Activated B cell treated with CpG ODN at 0.5 μM for 24 hours (primary cell): ENCODE measurements around the gene RGMB. TPM values are rescaled to one million over a fixed set of nuclear protein-coding genes. Genes with fewer than 3 reads are reported as not detected.

Experiments
- ATAC-seq: fragments of 200-7000 bp; cut with Tn5 transposase; one replicate; pipeline ENCODE4 v1.10.0; 2021; ENCODE audit warnings: low read depth, mild to moderate bottlenecking, moderate library complexity
- CTCF ChIA-PET: fragments of 350-600 bp; sonication (Branson Sonifier 250); formaldehyde crosslinking; loops from one replicate; lab custom pipeline; 2021; ENCODE audit warnings: antibody characterized with exemption; lab: Charles Lee
- POLR2A ChIA-PET: fragments of 350-600 bp; sonication (Branson Sonifier 250); formaldehyde crosslinking; loops from one replicate; lab custom pipeline; 2021; ENCODE audit warnings: antibody characterized with exemption; lab: Charles Lee
- DNase-seq: peaks from one replicate; pipeline ENCODE4 v3.0.0; 2022
- H3K27ac Mint-ChIP-seq: one replicate; pipeline ENCODE4 v1.8.0; 2020; ENCODE audit warnings: mixed read lengths
- H3K27me3 Mint-ChIP-seq: one replicate; pipeline ENCODE4 v1.8.0; 2021; ENCODE audit warnings: mixed read lengths
- H3K36me3 Mint-ChIP-seq: one replicate; pipeline ENCODE4 v1.8.0; 2021; ENCODE audit warnings: low read depth, mixed read lengths
- H3K4me1 Mint-ChIP-seq: one replicate; pipeline ENCODE4 v1.8.0; 2021; ENCODE audit warnings: mixed read lengths
- H3K4me3 Mint-ChIP-seq: one replicate; pipeline ENCODE4 v1.8.0; 2020; ENCODE audit warnings: mild to moderate bottlenecking, mixed read lengths
- H3K9me3 Mint-ChIP-seq: one replicate; pipeline ENCODE4 v1.8.0; 2020; ENCODE audit warnings: mixed read lengths
- intact Hi-C: fragments of 100-400 bp; cut with micrococcal nuclease; formaldehyde crosslinking; loops from one replicate; pipeline ENCODE4 v1.15.1; 2024
- total RNA-seq: library from RNA; stranded (reverse); gene quantifications from 2 replicates; pipeline ENCODE4 v1.2.3, GENCODE V29; 2022
- TF ChIP-seq, protein P1 (sequence below): fragments of 200-600 bp; IDR thresholded peaks from one replicate; pipeline ENCODE4 v1.8.0; 2022; ENCODE audit warnings: antibody characterized with exemption, mild to moderate bottlenecking

RGMB gene
- total RNA-seq, 1 donor from 2014 or later, result 13.8 TPM

DNA sequence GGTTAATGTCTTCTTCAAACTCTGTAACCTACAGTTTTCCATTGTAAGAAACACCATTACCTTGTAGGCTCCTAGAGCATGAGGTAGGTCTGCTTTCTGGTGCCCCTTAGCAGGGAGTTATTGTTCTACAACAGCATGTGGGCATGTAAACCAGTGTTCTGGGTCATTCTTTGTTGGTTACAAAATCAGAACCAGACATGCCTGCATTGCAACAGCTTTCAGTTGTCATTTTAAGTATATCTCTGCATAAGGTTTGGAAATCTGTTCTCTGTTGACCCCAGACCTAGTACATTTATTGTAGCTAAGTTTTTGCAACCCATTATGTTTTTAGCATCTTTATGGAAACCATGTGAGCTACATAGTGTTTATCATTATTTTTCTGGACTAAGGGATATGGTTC lies 10.9 kb downstream of the RGMB start:
- CTCF ChIA-PET, result interaction anchor here (1.0 kb wide), 1 partner anchor 12 kb away, joined by 3 read pairs; no protein-coding TSS in a partner anchor
- Mint-ChIP-seq H3K27me3 (no peaks in the 10 kb centered on the region), H3K36me3 (peaks cover 63% of the 10 kb centered on the region)

DNA sequence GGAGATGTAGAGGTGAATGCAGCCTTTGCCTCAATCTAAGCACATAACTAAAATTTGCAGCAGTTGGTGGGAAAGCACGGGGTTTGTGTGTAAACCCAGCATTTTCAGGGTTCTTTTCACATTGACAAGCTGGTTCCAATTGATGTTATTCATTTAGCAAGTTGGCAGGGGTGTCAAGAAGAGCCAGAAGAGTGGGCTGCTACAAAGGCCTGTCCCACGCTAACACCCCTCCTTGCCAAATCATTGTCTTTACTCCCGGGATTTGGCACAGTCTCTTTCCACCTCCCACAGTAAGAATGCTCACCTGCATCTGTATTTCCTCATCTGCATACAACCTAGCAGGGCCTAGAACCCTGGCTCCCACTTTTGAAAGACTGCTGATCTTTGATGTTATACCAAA lies 11.8 kb downstream of the RGMB start:
- Mint-ChIP-seq H3K9me3 (no peaks in the 10 kb centered on the region), H3K27ac (no peak overlapping the region), H3K4me3 (no peak overlapping the region), H3K4me1 (peaks cover 10% of the 10 kb centered on the region), H3K36me3 (peaks cover 56% of the 10 kb centered on the region), H3K27me3 (no peaks in the 10 kb centered on the region)
- ATAC-seq (no peak), DNase-seq (no peak)
- POLR2A ChIA-PET, result no interaction called here
- TF ChIP-seq, protein P1, sequence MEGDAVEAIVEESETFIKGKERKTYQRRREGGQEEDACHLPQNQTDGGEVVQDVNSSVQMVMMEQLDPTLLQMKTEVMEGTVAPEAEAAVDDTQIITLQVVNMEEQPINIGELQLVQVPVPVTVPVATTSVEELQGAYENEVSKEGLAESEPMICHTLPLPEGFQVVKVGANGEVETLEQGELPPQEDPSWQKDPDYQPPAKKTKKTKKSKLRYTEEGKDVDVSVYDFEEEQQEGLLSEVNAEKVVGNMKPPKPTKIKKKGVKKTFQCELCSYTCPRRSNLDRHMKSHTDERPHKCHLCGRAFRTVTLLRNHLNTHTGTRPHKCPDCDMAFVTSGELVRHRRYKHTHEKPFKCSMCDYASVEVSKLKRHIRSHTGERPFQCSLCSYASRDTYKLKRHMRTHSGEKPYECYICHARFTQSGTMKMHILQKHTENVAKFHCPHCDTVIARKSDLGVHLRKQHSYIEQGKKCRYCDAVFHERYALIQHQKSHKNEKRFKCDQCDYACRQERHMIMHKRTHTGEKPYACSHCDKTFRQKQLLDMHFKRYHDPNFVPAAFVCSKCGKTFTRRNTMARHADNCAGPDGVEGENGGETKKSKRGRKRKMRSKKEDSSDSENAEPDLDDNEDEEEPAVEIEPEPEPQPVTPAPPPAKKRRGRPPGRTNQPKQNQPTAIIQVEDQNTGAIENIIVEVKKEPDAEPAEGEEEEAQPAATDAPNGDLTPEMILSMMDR, result no peak
- CTCF ChIA-PET, result interaction anchor here (1.1 kb wide), 1 partner anchor 16 kb away, joined by 5 read pairs; no protein-coding TSS in a partner anchor
- intact Hi-C loops, result no loop called here

More for the DNA sequence above, 10.9 kb downstream of the RGMB start:
- no peak overlapping the region for H3K27ac Mint-ChIP-seq
- H3K9me3 Mint-ChIP-seq, result no peaks in the 10 kb centered on the region
- ATAC-seq (no peak), DNase-seq (no peak)
- intact Hi-C loops, result no loop called here
- peaks cover 10% of the 10 kb centered on the region for H3K4me1 Mint-ChIP-seq
- TF ChIP-seq, protein P1, result no peak
- POLR2A ChIA-PET, result interaction anchor here (0.5 kb wide), 1 partner anchor 1976 kb away, joined by 11 read pairs; no protein-coding TSS in a partner anchor
- H3K4me3 Mint-ChIP-seq, result no peak overlapping the region

DNA sequence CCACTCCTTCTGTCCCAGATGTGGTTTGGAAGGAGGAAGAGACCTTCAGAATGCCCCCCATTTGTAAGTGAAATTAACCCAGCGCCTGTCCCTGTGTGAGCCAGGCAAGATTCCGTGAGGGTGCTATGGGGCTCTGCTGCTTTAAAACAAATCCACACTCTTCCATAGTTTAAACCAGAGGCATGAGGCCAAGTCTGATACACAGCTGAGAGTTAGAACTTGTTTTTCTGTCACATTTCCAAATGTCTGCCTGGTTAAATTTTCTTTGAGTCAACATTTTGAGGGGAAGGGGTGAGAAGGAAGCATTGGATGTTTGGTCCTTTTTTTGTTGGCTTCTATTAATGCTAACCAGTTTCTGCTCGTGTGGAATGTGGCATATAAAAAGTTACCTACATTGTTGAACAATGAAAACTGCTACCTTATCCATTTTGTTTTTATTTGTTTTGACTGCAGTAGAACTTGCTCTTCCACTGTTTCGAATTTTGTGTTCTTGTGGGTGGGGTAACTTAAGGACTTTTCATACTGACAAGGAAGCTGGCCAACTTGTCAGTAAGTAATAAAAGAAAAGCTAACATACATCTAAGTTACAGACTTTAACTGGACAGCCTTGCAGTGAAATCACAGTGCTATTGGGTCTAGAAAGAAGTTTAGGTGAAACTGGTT lies 12.9 kb downstream of the RGMB start:
- TF ChIP-seq, protein P1, result no peak
- Mint-ChIP-seq H3K9me3 (no peaks in the 10 kb centered on the region), H3K4me1 (peaks cover 15% of the 10 kb centered on the region), H3K36me3 (peaks cover 51% of the 10 kb centered on the region), H3K4me3 (no peak overlapping the region), H3K27me3 (no peaks in the 10 kb centered on the region), H3K27ac (no peak overlapping the region)
- DNase-seq (no peak), ATAC-seq (no peak)
- ChIA-PET CTCF (interaction anchor here (1.1 to 1.5 kb wide), 2 partner anchors 9 to 17 kb away, joined by 3 to 5 read pairs; no protein-coding TSS in a partner anchor), POLR2A (no interaction called here)
- intact Hi-C loops, result no loop called here

DNA sequence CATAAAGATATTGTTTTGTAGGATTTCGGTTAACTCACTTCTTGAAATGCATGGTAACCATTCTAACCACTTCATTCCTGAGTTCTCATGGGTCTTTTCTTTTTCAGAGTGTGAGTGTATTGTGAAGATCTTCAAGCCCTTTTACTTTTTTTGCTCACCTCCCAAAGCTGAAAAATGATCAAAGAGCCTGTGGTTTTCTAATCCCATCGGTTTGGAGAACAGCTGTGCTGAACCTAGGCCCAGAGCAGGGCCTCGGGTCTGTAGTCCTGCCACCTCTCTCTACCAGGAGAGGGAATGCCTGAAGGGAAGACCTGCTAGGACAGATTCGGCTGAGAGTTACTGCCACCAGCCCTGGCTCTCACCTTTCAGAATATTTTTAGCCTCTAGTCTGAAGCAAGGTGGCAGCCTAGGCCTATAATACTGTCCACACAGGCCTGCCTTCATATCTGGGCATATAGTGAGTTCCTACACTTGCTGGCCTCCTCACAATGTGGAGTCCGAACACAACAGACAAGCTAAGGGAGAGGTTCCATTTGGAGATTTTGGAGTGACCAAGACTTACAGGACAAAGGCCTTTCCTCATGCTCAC lies 13.8 kb downstream of the RGMB start:
- Mint-ChIP-seq H3K4me1 (peaks cover 12% of the 10 kb centered on the region), H3K27me3 (no peaks in the 10 kb centered on the region)

DNA sequence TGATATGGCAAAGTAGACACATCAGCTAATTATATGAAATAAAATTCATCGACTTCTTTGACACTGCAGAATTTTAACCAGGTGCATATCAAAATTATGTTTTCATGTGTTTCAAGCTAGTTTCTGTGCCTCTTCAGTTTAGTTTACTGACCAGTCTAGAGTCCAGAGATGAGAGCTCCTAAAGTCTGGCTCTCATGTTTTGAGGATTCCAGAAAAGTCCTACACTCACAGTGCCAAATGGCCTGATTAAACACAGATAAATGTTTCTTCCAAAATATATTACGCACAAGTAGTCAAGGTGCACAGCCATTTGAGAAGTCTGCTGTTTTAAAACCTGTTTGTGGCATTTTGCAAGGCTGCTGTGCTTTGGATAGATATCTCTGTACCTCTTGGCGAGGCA lies 15.6 kb downstream of the RGMB start:
- TF ChIP-seq, protein P1, result no peak
- no peak overlapping the region for H3K27ac Mint-ChIP-seq
- no peak for DNase-seq
- ATAC-seq, result no peak
- peaks cover 43% of the 10 kb centered on the region for H3K36me3 Mint-ChIP-seq
- H3K27me3 Mint-ChIP-seq, result no peaks in the 10 kb centered on the region
- intact Hi-C loops, result no loop called here
- ChIA-PET POLR2A (no interaction called here), CTCF (no interaction called here)
- H3K4me1 Mint-ChIP-seq, result peaks cover 10% of the 10 kb centered on the region
- H3K4me3 Mint-ChIP-seq, result no peak overlapping the region
- H3K9me3 Mint-ChIP-seq, result no peaks in the 10 kb centered on the region

More for the DNA sequence above, 13.8 kb downstream of the RGMB start:
- H3K27ac Mint-ChIP-seq, result no peak overlapping the region
- DNase-seq, result no peak
- ChIA-PET POLR2A (no interaction called here), CTCF (interaction anchor here (1.2 to 1.5 kb wide), 2 partner anchors 8 to 10 kb away, joined by 3 to 4 read pairs; no protein-coding TSS in a partner anchor)
- TF ChIP-seq, protein P1, result no peak
- intact Hi-C loops, result no loop called here
- no peak for ATAC-seq
- H3K9me3 Mint-ChIP-seq, result no peaks in the 10 kb centered on the region
- peaks cover 42% of the 10 kb centered on the region for H3K36me3 Mint-ChIP-seq
- H3K4me3 Mint-ChIP-seq, result no peak overlapping the region
